T47D (cell line): ENCODE data around the gene KITLG.
"Not testable (repeated sequence)": the region's sequence is repeated elsewhere in the genome, so short reads cannot be mapped to it uniquely, and the experiment has no call there.

Source experiments
- DNase-seq, 2 experiments: peaks; one replicate each; pipeline versions ENCODE4 v3.0.0 to v3.0.0-alpha.2; 2011 to 2012; ENCODE audit warnings: low read depth in 1 of 2, low spot score in 1 of 2
- JUND ChIP-seq: IDR thresholded peaks from 2 replicates; pipeline ENCODE4 v1.6.1; 2012; ENCODE audit warnings: low read depth
- in situ Hi-C: cut with HindIII; loops from 2 replicates; pipeline ENCODE4 v1.10.0; 2016; ENCODE audit warnings: low sequenced_read_pairs, low pct_unique_long_range_greater_than_20kb

The KITLG gene

GRCh38 chr12:88549929-88550328 lies 30.3 kb downstream of the KITLG start:
- in situ Hi-C loops, result no loop called here
- no peak for DNase-seq
- TF ChIP-seq JUND, result no peak

- DNase-seq, result not testable (repeated sequence)
Observed at GRCh38 chr12:88547949-88548348, 32.3 kb downstream of the KITLG start.

GRCh38 chr12:88546853-88547252 lies 33.4 kb downstream of the KITLG start:
- no peak for TF ChIP-seq JUND
- no peak for DNase-seq
- in situ Hi-C loops, result no loop called here

More at GRCh38 chr12:88547949-88548348, 32.3 kb downstream of the KITLG start:
- in situ Hi-C loops, result not testable (repeated sequence)

- no peak for DNase-seq
- in situ Hi-C loops, result no loop called here
- no peak for TF ChIP-seq JUND
Observed at GRCh38 chr12:88546226-88546625, 34.0 kb downstream of the KITLG start.

GRCh38 chr12:88544991-88545980 lies 35.0 kb downstream of the KITLG start:
- TF ChIP-seq JUND, result no peak
- DNase-seq, result no peak

GRCh38 chr12:88539893-88540292 lies 40.4 kb downstream of the KITLG start:
- in situ Hi-C loops, result no loop called here
- TF ChIP-seq JUND, result no peak
- no peak for DNase-seq

More at GRCh38 chr12:88544991-88545980, 35.0 kb downstream of the KITLG start:
- in situ Hi-C loops, result no loop called here

- in situ Hi-C loops, result no loop called here
- TF ChIP-seq JUND, result no peak
Observed at GRCh38 chr12:88538697-88539096, 41.6 kb downstream of the KITLG start.

GRCh38 chr12:88538250-88538649 lies 42.0 kb downstream of the KITLG start:
- DNase-seq, result no peak
- in situ Hi-C loops, result no loop called here
- no peak for TF ChIP-seq JUND

More at GRCh38 chr12:88538697-88539096, 41.6 kb downstream of the KITLG start:
- DNase-seq, result peak in 1 of 2 experiments; percentile 50

- no peak for DNase-seq
- in situ Hi-C loops, result no loop called here
- no peak for TF ChIP-seq JUND
Observed at GRCh38 chr12:88530868-88531267, 49.4 kb downstream of the KITLG start.

- in situ Hi-C loops, result no loop called here
- no peak for TF ChIP-seq JUND
- DNase-seq, result no peak
Observed at GRCh38 chr12:88529531-88530488, 50.5 kb downstream of the KITLG start.

GRCh38 chr12:88522961-88523360 lies 57.3 kb downstream of the KITLG start:
- TF ChIP-seq JUND, result no peak
- in situ Hi-C loops, result no loop called here
- peak in 1 of 2 experiments; percentile 50 for DNase-seq

- in situ Hi-C loops, result no loop called here
- DNase-seq, result no peak
- TF ChIP-seq JUND, result no peak
Observed at GRCh38 chr12:88520436-88520820, 59.8 kb downstream of the KITLG start.
